Effector memory CD4-positive, alpha-beta T cell (primary cell): ENCODE data around the gene LCN2.
A peak's percentile ranks its signal among the peaks of the same experiment; 100 is the strongest.

Source experiments
- DNase-seq, 3 donors: peaks; one replicate each; pipeline ENCODE4 v3.0.0-alpha.2; 2020
- H3K27ac ChIP-seq: 2 replicates; pipeline ENCODE4 v1.7.0; 2013; ENCODE audit warnings: mild to moderate bottlenecking, low read length, moderate library complexity; ENCODE audit not compliant: insufficient read depth, poor library complexity, severe bottlenecking
- H3K27me3 ChIP-seq: replicated peaks from 2 replicates; pipeline ENCODE4 v1.7.0; 2013; ENCODE audit warnings: mild to moderate bottlenecking, low read length; ENCODE audit not compliant: insufficient read depth, control insufficient read depth, poor library complexity, severe bottlenecking
- H3K36me3 ChIP-seq: 2 replicates; pipeline ENCODE4 v1.7.0; 2013; ENCODE audit warnings: mild to moderate bottlenecking, low read length, moderate library complexity; ENCODE audit not compliant: control insufficient read depth, insufficient read depth
- H3K4me1 ChIP-seq: 2 replicates; pipeline ENCODE4 v1.7.0; 2013; ENCODE audit warnings: low read length, mild to moderate bottlenecking; ENCODE audit not compliant: control insufficient read depth, insufficient read depth, poor library complexity, severe bottlenecking
- H3K4me3 ChIP-seq: 2 replicates; pipeline ENCODE4 v1.7.0; 2013; ENCODE audit warnings: low read length, low read depth, mild to moderate bottlenecking; ENCODE audit not compliant: insufficient read depth, poor library complexity, severe bottlenecking
- H3K9me3 ChIP-seq: 2 replicates; pipeline ENCODE4 v1.7.0; 2013; ENCODE audit warnings: mild to moderate bottlenecking, low read length, moderate library complexity; ENCODE audit not compliant: control insufficient read depth

The LCN2 gene

GRCh38 chr9:128185979-128186965, 37.0 kb downstream of the LCN2 start:
- Histone ChIP-seq H3K9me3 (no peaks in the 10 kb centered on the region), H3K4me3 (no peak overlapping the region), H3K27ac (no peak overlapping the region), H3K36me3 (peaks cover 31% of the 10 kb centered on the region), H3K27me3 (no peaks in the 10 kb centered on the region), H3K4me1 (peaks cover 13% of the 10 kb centered on the region)
- DNase-seq = no peak

GRCh38 chr9:128187361-128187760, 38.1 kb downstream of the LCN2 start:
- no peak for DNase-seq
- Histone ChIP-seq H3K36me3 (peaks cover 30% of the 10 kb centered on the region), H3K27me3 (no peaks in the 10 kb centered on the region), H3K4me1 (peaks cover 19% of the 10 kb centered on the region), H3K9me3 (no peaks in the 10 kb centered on the region), H3K4me3 (no peak overlapping the region), H3K27ac (no peak overlapping the region)

GRCh38 chr9:128188209-128188608, 39.0 kb downstream of the LCN2 start:
- H3K9me3 ChIP-seq = no peaks in the 10 kb centered on the region
- no peaks in the 10 kb centered on the region for H3K27me3 ChIP-seq
- peaks cover 22% of the 10 kb centered on the region for H3K36me3 ChIP-seq
- no peak overlapping the region for H3K27ac ChIP-seq
- DNase-seq = no peak
- H3K4me1 ChIP-seq = peaks cover 19% of the 10 kb centered on the region
- H3K4me3 ChIP-seq = no peak overlapping the region

DNA sequence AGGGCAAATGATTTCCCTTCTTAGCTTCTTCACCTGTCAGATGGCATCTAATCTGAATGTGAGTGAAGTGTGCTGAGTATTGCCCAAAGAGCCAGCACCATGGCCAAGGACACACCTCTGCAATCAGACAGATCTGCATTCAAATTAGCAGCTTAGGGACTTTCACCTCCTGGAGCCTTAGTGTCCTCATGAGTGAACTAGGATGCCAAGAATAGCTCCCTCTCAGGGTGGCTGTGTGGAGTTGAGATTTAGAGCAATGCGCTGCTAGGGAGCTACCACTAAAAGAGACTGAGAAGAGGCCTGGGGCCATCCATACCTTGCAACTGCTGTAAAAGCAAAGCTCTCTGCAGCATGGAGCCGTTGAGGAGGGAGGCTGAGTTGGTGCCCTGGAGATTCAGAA, 40.8 kb downstream of the LCN2 start:
- Histone ChIP-seq H3K9me3 (no peaks in the 10 kb centered on the region), H3K27me3 (no peaks in the 10 kb centered on the region), H3K36me3 (peaks cover 12% of the 10 kb centered on the region), H3K4me1 (peaks cover 19% of the 10 kb centered on the region), H3K4me3 (peak overlapping the region; percentile 76), H3K27ac (no peak overlapping the region)
- no peak for DNase-seq

DNA sequence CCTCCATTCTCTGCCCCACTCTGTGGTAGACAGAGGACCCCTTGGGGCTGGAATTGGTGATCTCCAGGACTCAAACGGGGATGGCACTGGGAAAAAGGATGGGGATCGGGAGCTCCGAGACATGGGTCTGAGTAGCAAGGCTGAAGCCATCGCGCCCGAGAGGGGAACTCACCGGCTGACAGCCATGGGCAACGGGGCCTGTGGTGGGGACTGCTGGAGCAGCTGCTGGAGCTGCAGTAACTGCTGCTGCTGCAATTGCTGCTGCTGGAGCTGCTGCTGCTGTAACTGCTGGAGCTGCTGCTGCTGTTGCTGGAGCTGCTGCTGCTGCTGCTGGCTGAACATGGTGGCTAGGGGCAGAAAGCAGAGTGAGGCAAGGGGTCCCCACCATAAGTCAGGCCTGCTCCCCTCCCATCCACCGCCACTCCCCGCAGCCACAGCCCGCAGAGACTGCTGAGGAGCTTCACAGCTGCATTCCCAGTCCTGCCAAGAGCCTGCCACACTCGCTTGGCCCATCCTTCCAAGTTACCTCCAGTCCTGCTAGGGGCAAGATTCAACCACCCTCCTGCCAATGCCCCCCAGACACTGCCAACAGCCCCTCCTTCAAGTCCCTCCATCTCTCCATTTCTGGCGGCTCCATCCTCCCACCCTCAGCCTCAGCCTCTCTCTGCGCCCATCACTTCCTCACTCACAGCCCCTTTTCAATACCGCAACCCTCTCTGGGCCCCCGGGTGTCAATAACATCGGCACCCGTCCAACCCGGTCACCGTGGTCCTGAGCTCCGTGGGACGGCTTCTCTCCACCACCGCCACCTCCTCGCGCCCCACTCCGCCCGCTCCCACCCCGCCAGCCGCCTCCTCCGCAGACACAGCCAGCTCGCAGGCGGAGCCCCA, 41.5 kb downstream of the LCN2 start:
- peak overlapping the region; percentile 76 for H3K4me3 ChIP-seq
- peak in 1 of 3 donors; percentile 18 for DNase-seq

GRCh38 chr9:128191406-128192046, 42.3 kb downstream of the LCN2 start, which contains the start of gene CIZ1:
Gene CIZ1 (minus strand): TSS chr9:128191572. CDS start chr9:128190857, 715 bp downstream.
- peak within 1 kb of the TSS; percentile 68 for H3K27ac ChIP-seq

More for the DNA sequence above, 41.5 kb downstream of the LCN2 start:
- Histone ChIP-seq H3K4me1 (peaks cover 19% of the 10 kb centered on the region), H3K36me3 (peaks cover 9% of the 10 kb centered on the region), H3K27ac (peak overlapping the region; percentile 68), H3K27me3 (no peaks in the 10 kb centered on the region), H3K9me3 (no peaks in the 10 kb centered on the region)

GRCh38 chr9:128192601-128193371, 43.5 kb downstream of the LCN2 start:
- no peak overlapping the region for H3K27ac ChIP-seq
- no peaks in the 10 kb centered on the region for H3K9me3 ChIP-seq
- no peaks in the 10 kb centered on the region for H3K27me3 ChIP-seq
- H3K4me1 ChIP-seq = peaks cover 19% of the 10 kb centered on the region
- H3K4me3 ChIP-seq = no peak overlapping the region
- DNase-seq = peak in 2 of 3 donors; percentile 18 to 33
- H3K36me3 ChIP-seq = peaks cover 5% of the 10 kb centered on the region

More at GRCh38 chr9:128191406-128192046, 42.3 kb downstream of the LCN2 start, which contains the start of gene CIZ1:
- peaks cover 19% of the 10 kb centered on the region for H3K4me1 ChIP-seq
- H3K9me3 ChIP-seq = no peaks in the 10 kb centered on the region
- DNase-seq = peak; percentile 46 to 54 (median 54)
- H3K27me3 ChIP-seq = no peaks in the 10 kb centered on the region
- H3K36me3 ChIP-seq = peaks cover 7% of the 10 kb centered on the region
- peak within 1 kb of the TSS; percentile 76 for H3K4me3 ChIP-seq

DNA sequence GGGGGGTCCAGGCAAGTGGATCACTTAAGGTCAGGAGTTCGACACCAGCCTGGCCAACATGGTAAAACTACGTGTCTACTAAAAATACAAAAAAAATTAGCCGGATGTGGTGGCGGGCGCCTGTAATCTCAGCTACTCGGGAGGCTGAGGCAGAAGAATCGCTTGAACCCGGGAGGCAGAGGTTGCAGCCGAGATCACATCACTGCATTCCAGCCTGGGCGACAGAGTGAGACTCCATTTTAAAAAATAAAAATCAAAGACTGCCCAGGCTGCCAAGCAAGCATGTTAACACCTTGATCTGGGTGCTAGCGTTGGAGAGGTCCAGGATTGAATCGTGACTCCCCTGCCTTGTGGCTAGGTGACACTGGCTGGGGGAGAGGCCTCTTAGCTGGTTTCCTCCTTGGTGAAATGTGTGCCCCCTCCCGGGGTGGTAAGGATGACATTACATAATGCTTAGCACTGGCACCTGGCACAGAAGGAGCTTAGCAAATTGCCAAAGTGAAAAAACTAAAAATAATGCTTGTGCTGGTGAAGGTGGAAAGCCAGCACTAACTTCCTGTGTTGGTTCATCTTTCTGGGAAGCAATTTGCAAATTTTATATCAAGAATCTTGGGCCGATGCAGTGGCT, 44.3 kb downstream of the LCN2 start:
- Histone ChIP-seq H3K4me3 (no peak overlapping the region), H3K27ac (no peak overlapping the region)

More for the DNA sequence above, 44.3 kb downstream of the LCN2 start:
- DNase-seq = no peak
- Histone ChIP-seq H3K27me3 (no peaks in the 10 kb centered on the region), H3K9me3 (no peaks in the 10 kb centered on the region), H3K36me3 (no peaks in the 10 kb centered on the region), H3K4me1 (peaks cover 19% of the 10 kb centered on the region)
